IPS-NIHi11 (cell line): ENCODE measurements around the gene RMC1.
"Not testable (repeated sequence)": the region's sequence is repeated elsewhere in the genome, so short reads cannot be mapped to it uniquely, and the experiment has no call there.

Experiments used
- DNase-seq: peaks from one replicate; pipeline ENCODE4 v3.0.0; 2012; ENCODE audit warnings: mixed read lengths, low spot score

The RMC1 gene

DNA sequence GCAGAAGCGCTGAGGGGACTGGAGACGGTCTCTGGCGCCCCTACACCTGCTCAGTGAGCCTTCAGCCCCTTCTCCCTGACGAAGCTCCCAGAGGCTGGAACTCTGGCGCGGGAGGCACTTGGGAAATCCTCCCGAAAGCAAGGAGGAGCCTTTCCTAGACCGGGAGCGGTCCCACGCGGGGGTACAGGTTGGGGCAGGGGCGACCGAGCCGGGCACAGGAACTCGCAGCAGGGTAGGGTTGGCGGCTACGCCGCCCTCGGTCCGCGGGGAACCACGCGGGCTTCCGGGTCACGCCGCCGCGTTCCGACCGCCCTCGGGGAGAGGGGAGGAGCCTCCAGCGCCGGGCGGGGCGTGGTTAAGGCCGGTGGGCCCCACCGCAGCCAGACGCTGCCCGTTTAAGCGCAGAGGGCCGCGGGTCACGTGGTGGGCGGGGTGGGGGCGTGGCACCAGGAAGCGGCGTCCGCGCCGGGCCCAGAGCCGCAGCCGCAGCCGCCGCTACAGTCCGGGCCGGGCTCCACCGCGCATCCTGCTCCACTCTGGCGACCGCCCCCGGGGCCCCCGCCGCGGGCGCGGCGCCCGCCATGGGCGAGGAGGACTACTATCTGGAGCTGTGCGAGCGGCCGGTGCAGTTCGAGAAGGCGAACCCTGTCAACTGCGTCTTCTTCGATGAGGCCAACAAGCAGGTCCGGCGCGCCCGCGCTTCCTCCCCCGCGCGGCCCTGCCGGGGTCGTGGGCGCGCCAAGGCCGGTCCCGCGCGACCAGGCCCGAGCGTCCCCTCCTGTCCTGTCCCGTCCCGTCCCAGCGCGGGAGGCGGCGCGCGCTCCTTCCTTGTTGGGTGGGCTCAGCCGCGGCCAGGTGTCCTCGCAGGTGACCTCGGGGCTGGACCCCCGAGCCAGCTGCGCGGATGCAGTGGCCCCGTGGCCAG, at the start of gene RMC1:
Gene RMC1 (plus strand): TSS at position 474 of the 925 bp plus-strand sequence. CDS start 108 bp downstream, at position 582.
- peak; percentile 98 for DNase-seq

GRCh38 chr18:23453680-23454058, 49.6 kb upstream of the RMC1 start:
- no peak for DNase-seq

DNA sequence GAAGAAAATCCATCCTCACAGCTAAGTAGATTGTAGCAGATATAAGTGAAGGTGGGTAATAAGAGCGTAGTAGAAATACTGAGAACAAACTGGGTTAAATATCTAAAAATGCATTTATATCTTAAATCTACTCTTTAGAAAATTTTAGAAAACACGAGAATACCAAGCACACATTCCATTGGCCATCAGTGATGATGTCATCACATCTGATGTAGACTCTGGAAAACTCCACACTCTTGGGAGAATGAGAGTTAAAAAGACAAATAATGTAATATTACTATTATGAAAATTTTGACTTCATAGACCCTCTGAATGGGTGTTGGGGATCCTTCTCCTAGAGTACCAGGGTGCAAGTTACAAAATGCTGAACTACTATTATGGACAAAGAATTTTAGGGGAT, 46.5 kb upstream of the RMC1 start:
- DNase-seq = no peak

DNA sequence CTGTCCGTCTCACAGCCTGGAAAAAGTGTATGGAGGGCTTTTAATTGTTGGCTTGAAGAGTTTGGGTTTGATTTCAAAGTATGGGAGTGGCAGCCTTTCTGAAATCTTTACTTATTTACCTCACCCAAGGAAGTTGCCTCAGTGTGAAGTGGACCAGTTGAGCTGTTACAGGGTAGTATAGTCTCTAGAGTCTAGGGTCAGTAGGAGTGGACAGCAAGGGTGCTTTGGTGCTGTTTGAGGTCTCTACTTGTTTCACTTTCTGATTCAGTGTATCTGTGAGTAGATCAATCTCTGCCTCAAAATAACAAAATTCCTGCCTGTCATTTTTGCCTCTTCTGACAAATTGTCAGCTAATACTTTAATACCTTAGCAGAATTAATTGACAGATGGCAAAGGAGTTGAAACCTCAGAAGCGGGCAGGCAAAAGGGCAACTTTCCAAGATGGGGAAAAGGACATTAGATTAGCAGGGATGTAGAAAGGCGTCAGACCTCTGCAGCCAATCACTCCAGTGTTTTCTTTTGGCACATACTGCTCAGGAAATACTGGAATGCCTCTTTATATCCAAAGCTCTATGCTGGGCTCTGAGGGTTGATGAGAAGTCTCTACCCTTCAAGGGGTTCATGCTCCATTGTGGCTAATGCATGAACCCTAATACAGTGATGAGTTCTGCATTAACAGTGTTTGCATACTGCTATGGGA, 44.3 kb upstream of the RMC1 start:
- no peak for DNase-seq

DNA sequence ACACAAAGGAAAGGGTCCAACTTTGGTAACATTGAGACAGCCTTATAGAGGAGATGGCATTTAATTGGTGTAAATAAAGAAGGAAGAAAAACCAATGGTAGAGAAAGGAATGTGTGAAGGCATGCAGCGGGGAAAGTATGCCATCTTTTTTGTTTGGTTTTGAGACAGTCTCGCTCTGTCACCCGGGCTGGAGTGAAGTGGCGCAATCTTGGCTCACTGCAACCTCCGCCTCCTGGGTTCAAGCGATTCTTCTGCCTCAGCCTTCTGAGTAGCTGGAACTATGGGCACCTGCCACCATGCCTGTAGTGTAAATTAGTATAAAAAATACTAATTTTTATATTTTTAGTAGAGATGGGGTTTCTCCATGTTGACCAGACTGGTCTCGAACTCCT, 43.8 kb upstream of the RMC1 start:
- DNase-seq = no peak

DNA sequence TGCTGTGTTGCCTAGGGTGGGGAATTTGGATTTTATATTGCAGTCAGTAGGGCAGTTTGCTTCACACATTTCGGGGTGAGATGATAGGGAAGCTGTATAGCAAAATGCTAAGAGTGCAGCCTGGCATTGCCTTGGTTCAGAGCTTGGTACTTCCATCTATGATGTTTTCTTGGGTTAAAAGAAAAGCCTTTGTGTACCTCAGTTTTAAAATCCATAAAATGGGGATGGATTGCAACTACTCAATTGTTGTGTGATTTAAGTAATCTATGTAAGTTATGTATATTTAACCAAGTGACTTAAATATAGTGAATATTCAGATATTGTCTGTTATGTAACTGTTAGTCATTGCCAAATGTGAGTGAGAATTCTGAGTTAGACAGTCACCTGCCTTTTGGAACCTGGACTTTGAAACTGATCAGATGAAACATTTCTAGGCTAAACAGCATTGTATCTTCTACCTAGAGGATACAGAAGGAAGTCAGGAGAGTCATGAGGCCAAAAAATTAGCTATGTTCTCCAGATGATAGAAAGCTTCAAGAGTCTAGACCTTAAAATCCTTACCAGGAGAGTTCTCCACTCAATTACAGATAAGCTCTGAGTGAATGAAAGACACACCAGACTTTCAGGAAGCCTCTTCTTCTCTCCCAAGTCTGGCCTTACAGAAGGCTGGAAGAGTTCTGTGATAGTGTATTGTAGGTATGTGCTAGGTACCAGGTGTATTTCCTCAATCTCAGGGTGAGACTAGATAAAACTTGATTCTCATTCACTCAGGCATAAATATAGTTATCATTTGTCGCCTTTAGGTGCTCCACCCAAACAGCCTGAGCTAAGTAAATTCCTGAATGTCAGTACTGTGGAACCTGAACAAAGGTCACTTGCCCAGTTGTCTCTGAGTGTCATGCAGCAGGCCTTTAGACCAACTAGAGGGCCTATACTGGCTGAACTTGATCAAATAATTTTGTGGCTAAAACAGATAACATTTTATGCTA, 42.7 kb upstream of the RMC1 start:
- DNase-seq = no peak

- DNase-seq = no peak
Observed at GRCh38 chr18:23462876-23463275, 40.4 kb upstream of the RMC1 start.

DNA sequence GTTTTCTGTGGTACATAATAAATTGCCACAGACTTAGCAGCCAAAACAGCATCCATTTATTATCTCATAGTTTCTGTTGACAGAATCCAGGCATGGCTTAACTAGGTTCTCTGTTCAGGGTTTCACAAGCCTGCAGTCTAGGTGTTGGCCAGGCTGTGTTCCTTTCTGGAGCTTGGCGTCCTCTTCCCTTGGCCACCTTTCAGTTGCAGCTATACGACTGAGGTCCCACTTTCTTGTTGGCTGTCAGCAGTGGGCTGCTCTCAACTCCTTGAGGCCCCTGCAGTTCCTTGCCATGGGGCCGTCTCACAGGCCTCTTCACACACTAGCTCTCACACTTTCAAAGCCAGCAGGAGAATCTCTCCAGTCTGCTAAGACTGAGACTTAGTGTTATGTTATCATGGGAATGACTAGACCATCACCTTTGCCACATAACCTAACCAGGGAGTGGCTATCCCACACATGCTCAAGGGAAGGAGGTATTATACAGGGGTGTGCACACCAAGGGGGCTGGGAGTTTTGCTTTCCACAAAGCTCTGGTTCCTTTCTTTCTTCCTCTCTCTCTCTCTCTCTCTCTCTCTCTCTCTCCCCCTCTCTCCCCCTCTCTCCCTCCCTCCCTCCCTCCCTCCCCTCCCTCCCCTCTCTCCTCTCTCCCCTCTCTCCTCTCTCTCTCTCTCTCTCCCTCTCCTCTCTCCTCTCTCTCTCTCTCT, 34.4 kb upstream of the RMC1 start:
- no peak for DNase-seq

- no peak for DNase-seq
Observed at GRCh38 chr18:23470620-23471387, 32.5 kb upstream of the RMC1 start.

- no peak for DNase-seq
Observed at GRCh38 chr18:23471486-23471885, 31.8 kb upstream of the RMC1 start.

DNA sequence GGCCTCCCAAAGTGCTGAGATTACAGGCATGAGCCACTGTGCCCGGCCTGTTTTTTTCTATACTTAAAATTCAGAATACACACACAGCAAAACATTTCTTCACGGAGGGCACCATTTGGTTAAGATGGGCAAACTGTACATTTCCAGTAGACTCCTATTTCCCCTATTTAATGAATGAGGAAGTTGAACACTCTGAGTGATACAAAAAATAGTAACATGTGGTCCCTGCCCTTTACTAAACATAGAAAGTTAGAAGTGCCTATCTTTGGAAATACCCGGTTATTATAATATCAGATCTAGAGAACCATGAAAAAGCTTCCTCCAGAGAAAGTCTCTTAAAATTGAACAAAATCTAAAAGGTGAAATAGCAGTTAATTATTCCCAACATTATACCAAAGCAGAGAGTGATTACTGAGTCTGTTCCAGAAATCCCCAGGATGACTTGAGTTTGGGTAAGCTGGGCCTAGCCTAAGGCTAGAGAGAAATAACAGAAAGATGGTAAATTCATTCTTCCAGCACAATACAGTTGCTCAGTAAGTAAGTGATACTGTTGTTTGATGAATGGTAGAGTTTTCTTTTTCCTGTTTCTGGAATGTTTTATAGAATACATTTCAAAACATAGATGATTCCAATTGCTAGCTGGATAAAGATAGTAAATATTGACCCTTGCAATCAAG, 23.3 kb upstream of the RMC1 start:
- DNase-seq = no peak

GRCh38 chr18:23484561-23485182, 18.6 kb upstream of the RMC1 start:
- no peak for DNase-seq

GRCh38 chr18:23485386-23485785, 17.9 kb upstream of the RMC1 start:
- DNase-seq = no peak

GRCh38 chr18:23487738-23488570, 15.4 kb upstream of the RMC1 start:
- no peak for DNase-seq

DNA sequence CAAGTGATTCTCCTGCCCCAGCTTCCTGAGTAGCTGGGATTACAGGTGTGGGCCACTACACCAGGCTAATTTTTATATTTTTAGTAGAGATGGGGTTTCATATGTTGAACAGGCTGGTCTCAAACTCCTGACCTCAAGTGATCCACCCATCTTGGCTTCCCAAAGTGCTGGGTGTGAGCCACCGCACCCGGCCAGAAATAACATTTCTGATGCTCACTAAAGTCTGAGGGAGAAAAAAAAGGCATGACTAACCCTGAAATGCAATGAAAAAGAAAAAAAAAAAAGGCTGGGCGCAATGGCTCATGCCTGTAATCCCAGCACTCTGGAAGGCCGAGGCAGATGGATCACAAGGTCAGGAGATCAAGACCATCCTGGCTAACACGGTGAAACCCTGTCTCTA, 13.7 kb upstream of the RMC1 start:
- DNase-seq = not testable (repeated sequence)

- no peak for DNase-seq
Observed at GRCh38 chr18:23493654-23494053, 9.7 kb upstream of the RMC1 start.

GRCh38 chr18:23494992-23495391, 8.3 kb upstream of the RMC1 start:
- DNase-seq = no peak

- DNase-seq = no peak
Observed at GRCh38 chr18:23495723-23496440, 7.4 kb upstream of the RMC1 start.
